ENCODE data around the gene CCDC102A.
A peak's percentile ranks its signal among the peaks of the same experiment; 100 is the strongest.

CCDC102A gene

DNA sequence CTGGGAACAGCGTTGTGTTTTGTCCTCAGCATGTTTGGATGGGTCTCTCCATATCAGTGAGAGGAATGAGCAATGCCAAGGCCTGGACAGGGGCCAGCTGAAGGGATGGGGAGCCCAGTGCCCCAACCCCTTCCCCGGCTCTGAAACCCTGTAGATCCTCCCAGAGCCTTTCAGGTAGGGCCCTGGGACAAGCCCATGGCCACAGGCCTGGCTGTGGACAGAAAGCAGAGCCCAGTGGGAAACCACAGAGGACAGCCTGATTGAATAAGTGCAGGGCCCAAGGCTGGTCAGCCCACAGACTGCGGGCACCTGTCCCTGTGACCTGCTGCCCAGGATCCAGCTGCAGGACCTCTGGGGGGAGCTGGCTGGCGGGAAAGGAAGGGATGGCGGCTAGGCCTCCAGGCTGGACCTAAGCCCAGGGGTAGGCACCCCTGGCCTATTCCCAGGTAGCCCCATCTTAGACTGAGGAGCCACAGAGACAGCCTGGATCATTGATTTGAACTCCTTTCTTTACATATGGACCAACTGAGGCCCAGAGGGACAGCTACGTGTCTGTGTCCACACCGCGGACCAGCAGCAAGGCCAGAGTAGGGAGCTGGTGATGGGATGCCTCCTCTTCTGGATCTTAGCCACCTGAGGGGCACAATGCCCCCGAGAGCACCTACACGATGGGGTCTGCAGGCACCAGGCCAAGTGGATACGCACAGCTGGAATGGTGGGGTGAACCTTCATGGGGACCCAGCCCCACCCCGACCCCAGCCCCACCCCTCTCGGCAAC, 1.3 kb downstream of the CCDC102A start:
- Mint-ChIP-seq H3K4me1 (peaks cover 83% of the 10 kb centered on the region), H3K27me3 (no peaks in the 10 kb centered on the region), H3K36me3 (no peaks in the 10 kb centered on the region), H3K4me3 (peak overlapping the region; percentile 24), H3K27ac (peak overlapping the region; percentile 81), H3K9me3 (no peaks in the 10 kb centered on the region)
- no peak for ATAC-seq

- Mint-ChIP-seq H3K4me1 (peaks cover 89% of the 10 kb centered on the region), H3K9me3 (no peaks in the 10 kb centered on the region), H3K27ac (peak overlapping the region; percentile 81), H3K36me3 (peaks cover 3% of the 10 kb centered on the region), H3K4me3 (peak overlapping the region; percentile 24), H3K27me3 (no peaks in the 10 kb centered on the region)
- no peak for ATAC-seq
Observed at GRCh38 chr16:57534337-57534880, 2.0 kb downstream of the CCDC102A start.

- ATAC-seq: no peak
- Mint-ChIP-seq H3K4me3 (peak overlapping the region; percentile 6), H3K36me3 (peaks cover 5% of the 10 kb centered on the region), H3K4me1 (peaks cover 84% of the 10 kb centered on the region), H3K9me3 (no peaks in the 10 kb centered on the region), H3K27ac (peak overlapping the region; percentile 81), H3K27me3 (no peaks in the 10 kb centered on the region)
Observed at GRCh38 chr16:57533431-57534336, 2.7 kb downstream of the CCDC102A start.

DNA sequence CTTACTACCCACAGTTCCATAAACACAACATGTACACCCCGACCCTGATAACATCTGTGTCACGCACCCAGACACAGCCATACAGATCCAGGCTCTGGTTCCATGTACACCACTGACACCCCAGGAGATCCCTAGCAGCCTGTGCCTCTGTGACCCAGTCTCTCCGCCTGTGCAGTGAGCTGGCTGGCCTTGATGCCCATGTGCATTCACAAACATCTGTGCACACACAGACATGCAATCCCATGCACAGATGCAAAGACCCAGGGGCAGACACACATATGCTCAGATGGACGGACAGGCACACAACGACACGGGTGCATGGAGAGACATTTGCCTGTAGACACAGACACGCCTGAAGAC, 4.1 kb downstream of the CCDC102A start:
- no peaks in the 10 kb centered on the region for H3K27me3 Mint-ChIP-seq
- peaks cover 5% of the 10 kb centered on the region for H3K36me3 Mint-ChIP-seq
- H3K4me1 Mint-ChIP-seq: peaks cover 70% of the 10 kb centered on the region
- no peak for ATAC-seq
- H3K27ac Mint-ChIP-seq: peak overlapping the region; percentile 81
- no peak overlapping the region for H3K4me3 Mint-ChIP-seq
- no peaks in the 10 kb centered on the region for H3K9me3 Mint-ChIP-seq

GRCh38 chr16:57531635-57532265, 4.6 kb downstream of the CCDC102A start:
- peak overlapping the region; percentile 7 for H3K4me3 Mint-ChIP-seq
- peaks cover 6% of the 10 kb centered on the region for H3K36me3 Mint-ChIP-seq
- no peaks in the 10 kb centered on the region for H3K27me3 Mint-ChIP-seq
- H3K4me1 Mint-ChIP-seq: peaks cover 66% of the 10 kb centered on the region
- ATAC-seq: no peak
- H3K9me3 Mint-ChIP-seq: no peaks in the 10 kb centered on the region
- H3K27ac Mint-ChIP-seq: peak overlapping the region; percentile 81

DNA sequence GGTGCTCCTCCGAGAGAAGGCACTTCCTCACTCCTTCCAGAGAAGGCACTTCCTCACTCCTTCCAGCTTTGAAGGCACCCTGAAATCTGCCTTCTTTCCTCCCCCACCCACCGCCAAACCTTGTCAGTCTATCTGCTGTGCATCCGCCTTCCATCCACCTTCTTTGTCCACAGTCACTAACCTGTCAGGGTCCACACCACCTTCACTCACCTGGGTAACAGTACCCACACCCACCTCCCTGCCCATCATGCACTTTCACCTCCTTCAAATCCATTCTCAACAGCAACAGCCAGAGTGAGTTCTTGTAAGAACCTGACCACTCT, 5.2 kb downstream of the CCDC102A start:
- H3K36me3 Mint-ChIP-seq: peaks cover 10% of the 10 kb centered on the region
- peak overlapping the region; percentile 81 for H3K27ac Mint-ChIP-seq
- no peak for ATAC-seq
- H3K9me3 Mint-ChIP-seq: no peaks in the 10 kb centered on the region
- no peaks in the 10 kb centered on the region for H3K27me3 Mint-ChIP-seq
- peak overlapping the region; percentile 64 for H3K4me3 Mint-ChIP-seq
- peaks cover 66% of the 10 kb centered on the region for H3K4me1 Mint-ChIP-seq

DNA sequence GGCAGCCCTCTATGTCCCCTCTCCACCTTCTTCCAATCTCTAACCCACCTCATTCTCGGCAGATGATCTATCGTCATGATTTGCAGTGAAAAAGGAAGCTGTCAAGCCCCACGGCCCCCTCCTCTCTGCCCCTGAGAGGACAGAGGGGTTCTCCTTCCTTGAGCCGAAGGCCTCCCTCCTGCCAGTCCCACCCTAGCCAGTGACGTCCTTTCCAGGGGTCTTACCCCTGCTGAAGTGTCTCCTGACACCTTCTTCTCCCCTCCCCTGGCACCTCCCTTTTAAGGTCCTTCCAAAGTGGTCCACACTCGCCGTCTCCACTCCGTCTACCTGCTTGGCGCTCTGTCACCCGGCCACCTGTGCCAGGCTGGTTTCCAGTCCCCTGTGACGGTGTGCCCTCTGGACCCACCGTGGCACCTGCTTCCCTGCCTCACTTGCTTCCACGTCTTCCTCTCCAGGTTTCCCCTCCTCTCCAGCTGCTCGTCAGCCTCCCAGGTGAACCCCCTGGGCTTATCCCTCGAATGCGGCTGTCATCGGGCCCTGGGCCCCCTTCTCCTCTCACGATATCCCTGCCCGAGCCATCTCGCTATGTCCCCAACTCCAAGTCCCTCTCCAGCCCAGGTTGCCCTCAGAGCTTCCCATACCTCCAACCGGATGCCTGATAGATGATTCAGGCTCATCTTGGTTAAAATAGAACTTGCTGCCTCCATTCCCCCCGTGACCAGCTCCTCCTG, 5.7 kb downstream of the CCDC102A start:
- peak overlapping the region; percentile 81 for H3K27ac Mint-ChIP-seq
- peak overlapping the region; percentile 64 for H3K4me3 Mint-ChIP-seq
- no peaks in the 10 kb centered on the region for H3K9me3 Mint-ChIP-seq
- peaks cover 10% of the 10 kb centered on the region for H3K36me3 Mint-ChIP-seq
- no peaks in the 10 kb centered on the region for H3K27me3 Mint-ChIP-seq
- H3K4me1 Mint-ChIP-seq: peaks cover 64% of the 10 kb centered on the region
- ATAC-seq: no peak

DNA sequence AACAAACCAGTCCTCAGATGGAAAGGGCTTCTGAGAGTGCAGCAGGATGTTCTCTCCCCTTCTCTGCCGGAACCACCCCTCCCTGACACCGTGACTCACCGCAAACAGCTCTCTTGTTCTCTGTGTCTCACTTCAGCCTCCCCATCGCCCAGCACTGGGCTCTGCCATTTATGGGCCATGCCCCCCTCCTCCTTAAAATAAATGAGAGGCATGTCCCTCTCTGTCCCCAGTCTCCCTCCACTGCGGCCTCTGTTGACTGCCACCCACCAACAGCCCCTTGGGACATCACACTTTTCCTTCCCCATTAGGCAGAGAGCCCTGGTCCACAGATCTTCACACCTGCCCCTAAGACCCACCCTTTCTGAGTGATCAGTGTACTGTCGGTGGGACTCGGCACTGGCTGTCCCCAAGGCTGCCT, 6.3 kb downstream of the CCDC102A start:
- ATAC-seq: peak; percentile 83
- peak overlapping the region; percentile 81 for H3K27ac Mint-ChIP-seq
- no peaks in the 10 kb centered on the region for H3K27me3 Mint-ChIP-seq
- peak overlapping the region; percentile 64 for H3K4me3 Mint-ChIP-seq
- no peaks in the 10 kb centered on the region for H3K9me3 Mint-ChIP-seq
- peaks cover 15% of the 10 kb centered on the region for H3K36me3 Mint-ChIP-seq
- H3K4me1 Mint-ChIP-seq: peaks cover 64% of the 10 kb centered on the region

DNA sequence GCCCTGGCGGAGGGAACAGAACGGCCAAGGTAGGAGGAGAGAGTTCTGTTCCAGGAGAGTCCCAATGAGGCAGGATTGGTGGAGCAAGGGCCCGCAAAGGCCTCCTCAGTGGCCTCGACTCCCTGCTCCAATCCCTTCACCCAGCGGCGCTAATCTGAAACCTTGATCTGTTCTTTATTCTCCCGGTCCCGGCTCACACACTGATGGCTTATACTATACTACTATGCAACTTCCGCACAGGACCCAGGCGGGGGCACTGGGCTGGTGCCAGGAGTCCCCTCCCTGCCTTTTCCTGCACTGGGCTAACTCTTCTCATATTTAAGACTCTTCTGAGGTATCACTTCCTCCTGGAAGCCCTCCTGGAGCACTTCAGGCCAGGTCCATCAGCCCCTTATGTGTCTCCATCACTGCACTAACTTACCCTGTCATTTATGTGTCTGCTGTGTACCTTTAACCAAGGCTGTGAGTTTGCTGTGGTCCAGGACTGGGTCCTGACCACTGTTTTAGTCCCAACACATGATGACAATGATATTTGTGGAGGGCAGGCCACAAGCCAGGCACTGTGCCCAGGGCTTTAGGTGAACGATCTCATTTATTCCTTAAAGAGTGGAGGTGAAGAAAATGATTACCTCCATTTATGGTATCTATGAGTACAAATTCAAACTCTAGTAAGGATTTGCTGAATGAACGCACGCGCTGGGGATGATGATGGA, 6.8 kb downstream of the CCDC102A start:
- peaks cover 58% of the 10 kb centered on the region for H3K4me1 Mint-ChIP-seq

GRCh38 chr16:57528499-57529390, 7.6 kb downstream of the CCDC102A start:
- Mint-ChIP-seq H3K9me3 (no peaks in the 10 kb centered on the region), H3K4me1 (peaks cover 53% of the 10 kb centered on the region), H3K27me3 (no peaks in the 10 kb centered on the region), H3K4me3 (no peak overlapping the region), H3K36me3 (peaks cover 15% of the 10 kb centered on the region), H3K27ac (no peak overlapping the region)
- no peak for ATAC-seq

More for the DNA sequence above, 6.8 kb downstream of the CCDC102A start:
- H3K27me3 Mint-ChIP-seq: no peaks in the 10 kb centered on the region
- peaks cover 15% of the 10 kb centered on the region for H3K36me3 Mint-ChIP-seq
- H3K4me3 Mint-ChIP-seq: no peak overlapping the region
- H3K9me3 Mint-ChIP-seq: no peaks in the 10 kb centered on the region
- H3K27ac Mint-ChIP-seq: peak overlapping the region; percentile 81
- no peak for ATAC-seq

- Mint-ChIP-seq H3K36me3 (peaks cover 15% of the 10 kb centered on the region), H3K4me1 (peaks cover 53% of the 10 kb centered on the region), H3K27me3 (no peaks in the 10 kb centered on the region), H3K4me3 (no peak overlapping the region), H3K27ac (no peak overlapping the region), H3K9me3 (no peaks in the 10 kb centered on the region)
- ATAC-seq: no peak
Observed at GRCh38 chr16:57527610-57528360, 8.6 kb downstream of the CCDC102A start.

GRCh38 chr16:57527027-57527426, 9.3 kb downstream of the CCDC102A start:
- Mint-ChIP-seq H3K27me3 (no peaks in the 10 kb centered on the region), H3K4me1 (peaks cover 53% of the 10 kb centered on the region), H3K36me3 (peaks cover 15% of the 10 kb centered on the region), H3K27ac (no peak overlapping the region), H3K9me3 (no peaks in the 10 kb centered on the region), H3K4me3 (no peak overlapping the region)
- ATAC-seq: no peak

GRCh38 chr16:57526498-57526897, 9.9 kb downstream of the CCDC102A start:
- Mint-ChIP-seq H3K27me3 (no peaks in the 10 kb centered on the region), H3K4me1 (peaks cover 51% of the 10 kb centered on the region), H3K27ac (no peak overlapping the region), H3K4me3 (no peak overlapping the region), H3K36me3 (peaks cover 15% of the 10 kb centered on the region), H3K9me3 (no peaks in the 10 kb centered on the region)
- ATAC-seq: no peak

All from stimulated activated memory B cell treated with anti-CD40 and anti-IgM and Interleukin-4, amounts not matched to agents 10 μg/mL and 1 μg/mL and 100 μg/mL, for 72 hours (primary cell).